Neural cell (in vitro differentiated cells): ENCODE measurements around the gene KIFAP3. TPM values are rescaled to one million over a fixed set of nuclear protein-coding genes. Genes with fewer than 3 reads are reported as not detected.

Experiments used
- H2AFZ ChIP-seq: fragments of 200-600, 300-800 bp; sonication (generic), shearing (Covaris generic); 2 replicates; pipeline ENCODE4 v1.6.0; 2014; ENCODE audit warnings: low read depth, mild to moderate bottlenecking, antibody characterized with exemption, low read length, moderate library complexity
- H3F3A ChIP-seq: fragments of 200-600 bp; shearing (Covaris generic); 2 replicates; pipeline ENCODE4 v1.6.1; 2016; ENCODE audit warnings: mild to moderate bottlenecking, moderate library complexity, mixed read lengths, antibody characterized with exemption, low read length; ENCODE audit not compliant: insufficient read depth, poor library complexity, severe bottlenecking
- H3K27ac ChIP-seq: fragments of 200-600, 300-800 bp; sonication (generic), shearing (Covaris generic); 2 replicates; pipeline ENCODE4 v1.5.1; 2014; ENCODE audit warnings: mild to moderate bottlenecking, low read length, moderate library complexity
- H3K27me3 ChIP-seq: fragments of 300-800, 200-600 bp; sonication (generic), shearing (Covaris generic); 2 replicates; pipeline ENCODE4 v1.6.0; 2014; ENCODE audit warnings: mild to moderate bottlenecking, low read depth, low read length, moderate library complexity; ENCODE audit not compliant: insufficient read depth
- H3K36me3 ChIP-seq: fragments of 300-800, 200-600 bp; sonication (generic), shearing (Covaris generic); 2 replicates; pipeline ENCODE4 v1.5.1; 2014; ENCODE audit warnings: mild to moderate bottlenecking, antibody characterized with exemption, low read length, moderate library complexity; ENCODE audit not compliant: insufficient read depth
- H3K4me2 ChIP-seq: fragments of 300-800, 200-600 bp; sonication (generic), shearing (Covaris generic); 2 replicates; pipeline ENCODE4 v1.6.0; 2014; ENCODE audit warnings: mild to moderate bottlenecking, low read length
- H3K4me3 ChIP-seq: fragments of 300-800, 200-600 bp; sonication (generic), shearing (Covaris generic); 2 replicates; pipeline ENCODE4 v1.5.1; 2014; ENCODE audit warnings: mild to moderate bottlenecking, low read length, moderate library complexity
- H3K79me2 ChIP-seq: fragments of 200-600 bp; shearing (Covaris generic); replicated peaks from 2 replicates; pipeline ENCODE4 v1.6.0; 2014; ENCODE audit warnings: mild to moderate bottlenecking, low read length, moderate library complexity; ENCODE audit not compliant: insufficient read depth
- H3K9ac ChIP-seq: fragments of 300-800, 200-600 bp; sonication (generic), shearing (Covaris generic); 2 replicates; pipeline ENCODE4 v1.6.1; 2016; ENCODE audit warnings: mild to moderate bottlenecking, low read length, mixed read lengths
- H3K9me2 ChIP-seq: fragments of 200-600 bp; shearing (Covaris generic); 2 replicates; pipeline ENCODE4 v1.6.1; 2016; ENCODE audit warnings: mild to moderate bottlenecking, low read length, mixed read lengths; ENCODE audit not compliant: insufficient read depth
- H3K9me3 ChIP-seq: fragments of 200-600, 300-800 bp; sonication (generic), shearing (Covaris generic); 2 replicates; pipeline ENCODE4 v1.6.1; 2016; ENCODE audit warnings: mild to moderate bottlenecking, mixed run types, low read length, moderate library complexity, mixed read lengths
- H4K20me1 ChIP-seq: fragments of 200-600 bp; shearing (Covaris generic); 2 replicates; pipeline ENCODE4 v1.6.1; 2016; ENCODE audit warnings: mild to moderate bottlenecking, mixed run types; ENCODE audit not compliant: insufficient read depth
- EP300 ChIP-seq: fragments of 450-650 bp; conservative IDR thresholded peaks from 2 replicates; pipeline ENCODE4 v1.6.1; 2014; ENCODE audit warnings: antibody characterized with exemption, mild to moderate bottlenecking, moderate library complexity; ENCODE audit not compliant: poor library complexity, severe bottlenecking
- EZH2 ChIP-seq: fragments of 200-600, 300-800 bp; shearing (Covaris generic), sonication (generic); IDR thresholded peaks from 2 replicates; pipeline ENCODE4 v1.6.1; 2014; ENCODE audit warnings: antibody characterized with exemption, low read length, borderline replicate concordance, mild to moderate bottlenecking; ENCODE audit not compliant: insufficient read depth, poor library complexity, severe bottlenecking
- MXI1 ChIP-seq: fragments of 450-650 bp; conservative IDR thresholded peaks from 2 replicates; pipeline ENCODE4 v1.6.1; 2014; ENCODE audit warnings: antibody characterized with exemption, mild to moderate bottlenecking; ENCODE audit not compliant: poor library complexity, severe bottlenecking
- POLR2AphosphoS5 ChIP-seq: IDR thresholded peaks from 2 replicates; pipeline ENCODE4 v1.6.1; 2012
- RAD21 ChIP-seq: fragments of 450-650 bp; conservative IDR thresholded peaks from 2 replicates; pipeline ENCODE4 v1.6.1; 2014; ENCODE audit warnings: antibody characterized with exemption, mild to moderate bottlenecking, moderate library complexity
- REST ChIP-seq: IDR thresholded peaks from 2 replicates; pipeline ENCODE4 v1.6.1; 2012; ENCODE audit warnings: borderline replicate concordance
- SMC3 ChIP-seq: fragments of 450-650 bp; conservative IDR thresholded peaks from 2 replicates; pipeline ENCODE4 v1.6.1; 2014; ENCODE audit warnings: antibody characterized with exemption, mild to moderate bottlenecking, moderate library complexity; ENCODE audit not compliant: poor library complexity
- TAF1 ChIP-seq: IDR thresholded peaks from 2 replicates; pipeline ENCODE4 v1.6.1; 2012; ENCODE audit warnings: low read depth
- polyA plus RNA-seq: library from polyadenylated mRNA; depleted of rRNA; stranded (reverse); fragments of >200 nt; gene quantifications from 2 replicates; pipeline ENCODE4 v1.2.3, GENCODE V29; 2014
- TF ChIP-seq, protein P1 (sequence below): fragments of 450-650 bp; IDR thresholded peaks from 2 replicates; pipeline ENCODE4 v1.5.1; 2014; ENCODE audit warnings: antibody characterized with exemption, mild to moderate bottlenecking, moderate library complexity; ENCODE audit not compliant: poor library complexity, severe bottlenecking

Gene KIFAP3
- polyA plus RNA-seq, 1 donor from 2014 or later, result 256 TPM

- no peak overlapping the region for H3K27ac ChIP-seq
Measured at GRCh38 chr1:170086399-170087032, 12.0 kb upstream of the KIFAP3 start.

GRCh38 chr1:170085091-170085490 is 10.6 kb upstream of the KIFAP3 start:
- H4K20me1 ChIP-seq, result no peaks in the 10 kb centered on the region
- H3K27ac ChIP-seq, result no peak overlapping the region
- no peak overlapping the region for H3K9ac ChIP-seq
- H3K9me3 ChIP-seq, result no peaks in the 10 kb centered on the region
- no peaks in the 10 kb centered on the region for H3K36me3 ChIP-seq
- H3K9me2 ChIP-seq, result no peaks in the 10 kb centered on the region
- no peak overlapping the region for H2AFZ ChIP-seq
- no peaks in the 10 kb centered on the region for H3K79me2 ChIP-seq
- H3F3A ChIP-seq, result no peaks in the 10 kb centered on the region
- no peak for TF ChIP-seq RAD21
- no peak for TF ChIP-seq EP300
- TF ChIP-seq SMC3, result no peak
- TF ChIP-seq REST, result no peak
- no peak for TF ChIP-seq EZH2
- no peaks in the 10 kb centered on the region for H3K27me3 ChIP-seq
- H3K4me3 ChIP-seq, result no peak overlapping the region
- H3K4me2 ChIP-seq, result no peak overlapping the region

More at GRCh38 chr1:170086399-170087032, 12.0 kb upstream of the KIFAP3 start:
- H3K36me3 ChIP-seq, result no peaks in the 10 kb centered on the region
- H3K79me2 ChIP-seq, result no peaks in the 10 kb centered on the region
- no peak overlapping the region for H3K4me2 ChIP-seq
- H4K20me1 ChIP-seq, result no peaks in the 10 kb centered on the region
- no peaks in the 10 kb centered on the region for H3K9me2 ChIP-seq
- no peak overlapping the region for H3K4me3 ChIP-seq
- no peaks in the 10 kb centered on the region for H3K9me3 ChIP-seq
- H2AFZ ChIP-seq, result no peak overlapping the region
- no peak overlapping the region for H3K9ac ChIP-seq
- no peaks in the 10 kb centered on the region for H3F3A ChIP-seq
- TF ChIP-seq TAF1 (no peak), RAD21 (no peak), SMC3 (no peak), EP300 (no peak), MXI1 (no peak), REST (no peak), POLR2AphosphoS5 (no peak)
- TF ChIP-seq, protein P1, sequence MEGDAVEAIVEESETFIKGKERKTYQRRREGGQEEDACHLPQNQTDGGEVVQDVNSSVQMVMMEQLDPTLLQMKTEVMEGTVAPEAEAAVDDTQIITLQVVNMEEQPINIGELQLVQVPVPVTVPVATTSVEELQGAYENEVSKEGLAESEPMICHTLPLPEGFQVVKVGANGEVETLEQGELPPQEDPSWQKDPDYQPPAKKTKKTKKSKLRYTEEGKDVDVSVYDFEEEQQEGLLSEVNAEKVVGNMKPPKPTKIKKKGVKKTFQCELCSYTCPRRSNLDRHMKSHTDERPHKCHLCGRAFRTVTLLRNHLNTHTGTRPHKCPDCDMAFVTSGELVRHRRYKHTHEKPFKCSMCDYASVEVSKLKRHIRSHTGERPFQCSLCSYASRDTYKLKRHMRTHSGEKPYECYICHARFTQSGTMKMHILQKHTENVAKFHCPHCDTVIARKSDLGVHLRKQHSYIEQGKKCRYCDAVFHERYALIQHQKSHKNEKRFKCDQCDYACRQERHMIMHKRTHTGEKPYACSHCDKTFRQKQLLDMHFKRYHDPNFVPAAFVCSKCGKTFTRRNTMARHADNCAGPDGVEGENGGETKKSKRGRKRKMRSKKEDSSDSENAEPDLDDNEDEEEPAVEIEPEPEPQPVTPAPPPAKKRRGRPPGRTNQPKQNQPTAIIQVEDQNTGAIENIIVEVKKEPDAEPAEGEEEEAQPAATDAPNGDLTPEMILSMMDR, result no peak
- H3K27me3 ChIP-seq, result no peaks in the 10 kb centered on the region
